Suprapubic skin (tissue), 4 donors: ENCODE results near the gene CYP2W1. TPM values are rescaled to one million over a fixed set of nuclear protein-coding genes. Genes with fewer than 3 reads are reported as not detected.
A peak's percentile ranks its signal among the peaks of the same experiment; 100 is the strongest.

ENCODE experiments used
- DNase-seq, 2 donors: peaks; one replicate each; pipeline ENCODE4 v3.0.0-alpha.2; 2019; ENCODE audit warnings: low spot score in 2 of 2
- H3K27ac ChIP-seq: fragments of 200-600 bp; sonication (generic); one replicate; pipeline ENCODE4 v1.5.1; 2019
- H3K27me3 ChIP-seq: fragments of 200-600 bp; sonication (generic); one replicate; pipeline ENCODE4 v1.5.1; 2019
- H3K36me3 ChIP-seq: fragments of 200-600 bp; sonication (generic); one replicate; pipeline ENCODE4 v1.5.1; 2019
- H3K4me1 ChIP-seq: fragments of 200-600 bp; sonication (generic); one replicate; pipeline ENCODE4 v1.5.1; 2019
- H3K4me3 ChIP-seq: fragments of 200-600 bp; sonication (generic); one replicate; pipeline ENCODE4 v1.5.1; 2019; ENCODE audit warnings: mild to moderate bottlenecking
- H3K9me3 ChIP-seq: fragments of 200-600 bp; sonication (generic); one replicate; pipeline ENCODE4 v1.5.1; 2019
- EP300 ChIP-seq: sonication (generic); formaldehyde crosslinking; IDR thresholded peaks from one replicate; pipeline ENCODE4 v1.6.1; 2017; ENCODE audit warnings: antibody characterized with exemption
- POLR2A ChIP-seq, 2 donors: fragments of 450-650 bp; IDR thresholded peaks; one replicate each; pipeline ENCODE4 v1.6.1; 2017; ENCODE audit warnings: antibody characterized with exemption in 2 of 2, mild to moderate bottlenecking in 2 of 2, moderate library complexity in 2 of 2
- POLR2AphosphoS5 ChIP-seq, 3 donors: sonication (generic); formaldehyde crosslinking; IDR thresholded peaks; one replicate each; pipeline ENCODE4 v1.6.1; 2017; ENCODE audit warnings: antibody characterized with exemption in 3 of 3
- WGBS: methylation state at CpG from one replicate; pipeline ENCODE4 v1.1.5; 2018; 5-methylcytosine and 5-hydroxymethylcytosine counted together
- total RNA-seq, 4 donors: library from RNA; depleted of rRNA; stranded (reverse); fragments of >200 nt; gene quantifications; one replicate each; pipeline ENCODE4 v1.1.0, GENCODE V29; 2016
- TF ChIP-seq, protein P1 (sequence below), 2 donors: fragments of 200-600 bp in 1 of 2; fragments of 450-650 bp in 1 of 2; sonication (generic) in 1 of 2; IDR thresholded peaks; one replicate each; pipeline ENCODE4 v1.5.1; 2016 to 2019; ENCODE audit warnings: antibody characterized with exemption in 2 of 2, mild to moderate bottlenecking in 1 of 2, moderate library complexity in 1 of 2

Gene CYP2W1
- total RNA-seq, 4 donors from 2014 or later, result 13.3 to 20.8 (median 15.4) TPM

DNA sequence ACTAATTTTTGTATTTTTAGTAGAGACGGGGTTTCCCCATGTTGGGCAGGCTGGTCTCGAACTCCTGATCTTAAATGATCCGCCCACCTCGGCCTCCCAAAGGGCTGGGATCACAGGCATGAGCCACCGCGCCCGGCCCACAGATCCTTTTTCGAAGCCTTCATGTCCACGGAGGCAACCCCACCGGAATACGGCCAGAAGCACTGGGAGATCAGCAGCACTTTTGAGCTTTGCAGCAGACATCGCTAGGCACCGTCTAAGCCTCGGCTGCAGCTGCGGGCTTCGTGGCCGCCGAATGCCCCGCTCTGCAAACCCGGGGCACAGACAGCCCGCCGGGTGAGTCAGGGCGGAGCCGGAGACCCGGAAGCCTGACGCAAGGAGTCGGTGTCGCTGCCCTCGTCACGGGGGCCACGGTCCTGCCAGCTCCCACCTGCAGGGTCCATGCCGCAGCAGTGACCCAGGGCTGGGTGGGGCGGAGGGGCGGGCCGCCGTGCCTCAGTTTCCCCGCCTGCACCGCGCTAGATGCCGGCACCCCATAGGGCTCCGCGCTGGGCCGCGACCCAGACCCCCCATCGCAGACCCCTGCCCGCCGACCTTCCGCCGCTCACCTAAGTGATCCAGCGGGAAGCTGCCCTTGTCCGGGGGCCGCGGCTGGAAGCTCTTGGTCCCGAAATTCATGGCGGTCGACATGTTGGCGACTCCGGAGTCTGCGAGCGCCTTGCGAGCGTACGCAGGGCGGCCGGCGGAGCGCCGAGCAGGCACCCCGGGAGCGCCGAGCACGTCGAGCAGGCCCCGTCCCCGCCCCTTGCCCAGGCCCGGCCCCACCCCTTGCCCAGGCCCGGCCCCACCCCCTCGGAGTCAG is 7.9 kb upstream of the CYP2W1 start, which contains the start of gene COX19:
TSS of gene COX19 (minus strand) at position 730 of the 862 bp plus-strand sequence. CDS start at position 690, 40 bp downstream.
- Histone ChIP-seq H3K27ac (peak within 1 kb of the TSS; percentile 100), H3K36me3 (peaks cover 29% of the 10 kb centered on the region), H3K4me1 (peaks cover 46% of the 10 kb centered on the region), H3K27me3 (no peaks in the 10 kb centered on the region), H3K9me3 (no peaks in the 10 kb centered on the region), H3K4me3 (peak within 1 kb of the TSS; percentile 99)
- TF ChIP-seq POLR2AphosphoS5 (IDR thresholded peaks at IDR 0.05) (peak; percentile 40 to 86 (median 72)), POLR2A (IDR thresholded peaks at IDR 0.05) (peak in 1 of 2 donors; percentile 67)
- TF ChIP-seq, protein P1, sequence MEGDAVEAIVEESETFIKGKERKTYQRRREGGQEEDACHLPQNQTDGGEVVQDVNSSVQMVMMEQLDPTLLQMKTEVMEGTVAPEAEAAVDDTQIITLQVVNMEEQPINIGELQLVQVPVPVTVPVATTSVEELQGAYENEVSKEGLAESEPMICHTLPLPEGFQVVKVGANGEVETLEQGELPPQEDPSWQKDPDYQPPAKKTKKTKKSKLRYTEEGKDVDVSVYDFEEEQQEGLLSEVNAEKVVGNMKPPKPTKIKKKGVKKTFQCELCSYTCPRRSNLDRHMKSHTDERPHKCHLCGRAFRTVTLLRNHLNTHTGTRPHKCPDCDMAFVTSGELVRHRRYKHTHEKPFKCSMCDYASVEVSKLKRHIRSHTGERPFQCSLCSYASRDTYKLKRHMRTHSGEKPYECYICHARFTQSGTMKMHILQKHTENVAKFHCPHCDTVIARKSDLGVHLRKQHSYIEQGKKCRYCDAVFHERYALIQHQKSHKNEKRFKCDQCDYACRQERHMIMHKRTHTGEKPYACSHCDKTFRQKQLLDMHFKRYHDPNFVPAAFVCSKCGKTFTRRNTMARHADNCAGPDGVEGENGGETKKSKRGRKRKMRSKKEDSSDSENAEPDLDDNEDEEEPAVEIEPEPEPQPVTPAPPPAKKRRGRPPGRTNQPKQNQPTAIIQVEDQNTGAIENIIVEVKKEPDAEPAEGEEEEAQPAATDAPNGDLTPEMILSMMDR (IDR thresholded peaks at IDR 0.05), result no peak
- DNase-seq, result peak; percentile 91 to 95
- 1% methylated on average over 18 of the region's 78 CpGs for WGBS

DNA sequence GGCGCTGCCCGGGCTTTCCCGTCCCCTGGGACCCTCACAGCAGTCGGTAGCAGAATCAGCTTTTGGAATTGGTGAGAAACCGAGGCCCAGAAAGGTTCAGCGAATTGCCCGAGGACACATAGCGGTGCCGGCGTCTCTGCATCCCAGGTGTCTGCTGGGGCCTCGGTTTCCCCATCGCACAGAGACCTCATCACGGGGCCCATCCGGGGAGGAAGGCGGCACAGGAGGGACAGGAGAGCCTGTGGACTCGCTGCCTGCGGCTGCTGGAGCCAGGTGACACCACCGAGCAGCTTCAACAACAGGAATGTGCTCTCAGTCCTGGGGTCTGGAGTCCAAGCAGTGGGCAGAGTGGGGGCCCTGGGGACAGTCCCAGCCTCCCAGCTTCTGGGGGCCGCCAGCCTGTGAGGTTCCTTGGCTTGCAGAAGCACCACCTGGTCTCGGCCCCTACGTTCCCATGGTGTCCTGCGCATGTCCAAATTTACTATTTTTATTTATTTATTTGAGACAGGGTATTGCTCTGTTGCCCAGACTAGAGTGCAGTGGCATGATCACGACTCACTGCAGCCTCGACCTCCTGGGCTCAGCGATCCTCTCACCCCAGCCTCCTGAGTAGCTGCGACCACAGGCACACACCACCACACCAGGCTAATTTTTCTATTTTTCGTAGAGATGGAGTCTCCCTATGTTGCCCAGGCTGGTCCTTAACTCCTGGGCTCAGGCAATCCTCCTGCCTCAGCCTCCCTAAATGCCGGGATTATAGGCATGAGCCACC is 7.1 kb upstream of the CYP2W1 start:
- H3K9me3 ChIP-seq, result no peaks in the 10 kb centered on the region
- peak overlapping the region; percentile 99 for H3K4me3 ChIP-seq
- H3K36me3 ChIP-seq, result peaks cover 23% of the 10 kb centered on the region
- peaks cover 46% of the 10 kb centered on the region for H3K4me1 ChIP-seq
- 50% methylated on average over 25 of the region's 28 CpGs for WGBS
- TF ChIP-seq, protein P1 (IDR thresholded peaks at IDR 0.05), result no peak
- TF ChIP-seq POLR2AphosphoS5 (IDR thresholded peaks at IDR 0.05) (no peak), POLR2A (IDR thresholded peaks at IDR 0.05) (no peak), EP300 (no peak)
- no peak for DNase-seq
- H3K27me3 ChIP-seq, result no peaks in the 10 kb centered on the region
- H3K27ac ChIP-seq, result peak overlapping the region; percentile 100

DNA sequence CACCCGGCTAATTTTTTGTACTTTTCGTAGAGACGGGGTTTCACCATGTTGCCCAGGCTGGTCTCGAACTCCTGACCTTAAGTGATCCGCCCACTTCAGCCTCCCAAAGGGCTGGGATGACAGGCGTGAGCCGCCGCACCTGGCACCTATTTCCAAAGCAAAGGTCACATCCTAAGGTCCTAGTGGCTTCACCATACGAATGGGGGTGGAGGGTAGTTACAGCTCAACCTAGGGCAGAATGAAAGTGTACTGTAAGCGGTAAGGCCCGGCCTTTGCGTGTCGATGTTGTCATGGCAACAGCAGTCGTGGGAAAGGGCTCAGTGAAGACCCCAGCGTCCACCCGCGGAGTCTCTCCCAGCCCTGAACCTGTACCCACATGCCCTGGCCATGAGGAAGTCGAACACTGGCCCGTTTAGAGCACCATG is 6.1 kb upstream of the CYP2W1 start:
- H3K27ac ChIP-seq, result peak overlapping the region; percentile 65
- DNase-seq, result no peak
- H3K4me1 ChIP-seq, result peaks cover 47% of the 10 kb centered on the region
- H3K27me3 ChIP-seq, result no peaks in the 10 kb centered on the region
- no peaks in the 10 kb centered on the region for H3K9me3 ChIP-seq
- peaks cover 12% of the 10 kb centered on the region for H3K36me3 ChIP-seq
- TF ChIP-seq EP300 (no peak), POLR2A (IDR thresholded peaks at IDR 0.05) (no peak), POLR2AphosphoS5 (IDR thresholded peaks at IDR 0.05) (no peak)
- TF ChIP-seq, protein P1 (IDR thresholded peaks at IDR 0.05), result no peak
- WGBS, result 81% methylated on average over 15 of the region's 19 CpGs
- H3K4me3 ChIP-seq, result no peak overlapping the region

DNA sequence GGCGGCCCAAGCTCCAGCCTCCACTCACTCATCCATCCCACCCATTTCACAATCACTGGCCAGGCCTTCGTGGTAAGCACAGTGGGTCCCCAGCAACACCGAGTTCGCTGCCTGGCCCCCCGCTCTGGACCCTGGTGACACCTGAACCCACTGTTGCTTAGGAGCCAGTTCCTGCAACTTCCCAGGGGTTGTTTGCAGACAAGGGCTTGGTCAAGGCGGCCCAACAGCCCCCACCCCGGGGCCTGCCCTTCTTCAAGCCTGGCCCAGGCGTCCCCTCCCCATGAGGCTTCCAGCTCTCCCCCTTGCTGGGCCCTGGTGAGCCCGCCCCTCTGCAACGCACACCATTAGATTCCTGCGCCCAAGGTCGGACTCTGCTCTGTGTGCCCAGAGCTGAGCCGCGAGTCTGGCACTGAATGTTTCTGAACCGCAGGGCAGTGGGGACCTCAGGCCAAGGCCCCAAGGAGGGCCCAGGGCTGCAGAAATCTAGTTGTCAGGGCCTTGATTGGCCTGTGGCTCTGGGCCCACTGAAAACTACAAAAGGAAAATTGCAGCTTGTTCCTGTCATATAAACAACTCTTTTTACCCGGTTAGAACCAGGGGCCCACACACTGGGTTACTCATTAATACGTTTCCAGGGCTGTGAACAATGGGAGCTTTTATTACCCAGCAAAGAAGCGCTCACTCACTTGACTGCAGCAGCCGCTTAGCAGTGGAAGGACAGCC is 5.5 kb upstream of the CYP2W1 start:
- Histone ChIP-seq H3K9me3 (no peaks in the 10 kb centered on the region), H3K4me1 (peaks cover 47% of the 10 kb centered on the region), H3K36me3 (peaks cover 7% of the 10 kb centered on the region), H3K4me3 (no peak overlapping the region), H3K27ac (peak overlapping the region; percentile 65), H3K27me3 (no peaks in the 10 kb centered on the region)
- WGBS, result 74% methylated on average over 12 of the region's 19 CpGs
- TF ChIP-seq POLR2A (IDR thresholded peaks at IDR 0.05), result no peak
- TF ChIP-seq POLR2AphosphoS5 (IDR thresholded peaks at IDR 0.05), result no peak
- no peak for TF ChIP-seq EP300
- TF ChIP-seq, protein P1 (IDR thresholded peaks at IDR 0.05), result no peak
- DNase-seq, result no peak
